Spleen (tissue), 11 donors: ENCODE data around the gene NLGN1. TPM values are rescaled to one million over a fixed set of nuclear protein-coding genes. Genes with fewer than 3 reads are reported as not detected.

Source experiments
- DNase-seq: peaks from one replicate; pipeline ENCODE4 v3.0.0-alpha.2; 2020
- H3K27ac ChIP-seq, 8 donors: fragments of 200-600 bp; sonication (generic) in 7 of 8; 1 replicate in 4 of 8; 2 replicates in 4 of 8; pipeline versions ENCODE4 v1.5.0 to v1.8.0; 2016 to 2021; ENCODE audit warnings: inconsistent platforms in 4 of 8, mild to moderate bottlenecking in 4 of 8, moderate library complexity in 1 of 8
- H3K27me3 ChIP-seq, 7 donors: fragments of 200-600 bp; sonication (generic) in 6 of 7; replicated peaks in 1 of 7; 1 replicate in 4 of 7; 2 replicates in 3 of 7; pipeline versions ENCODE4 v1.5.0 to v1.8.0; 2016 to 2021; ENCODE audit warnings: inconsistent platforms in 3 of 7, mild to moderate bottlenecking in 1 of 7
- H3K36me3 ChIP-seq, 6 donors: fragments of 200-600 bp; sonication (generic) in 5 of 6; 1 replicate in 4 of 6; 2 replicates in 2 of 6; pipeline versions ENCODE4 v1.5.0 to v1.8.0; 2016 to 2021; ENCODE audit warnings: inconsistent platforms in 2 of 6
- H3K4me1 ChIP-seq, 6 donors: fragments of 200-600 bp; sonication (generic) in 5 of 6; 1 replicate in 3 of 6; 2 replicates in 3 of 6; pipeline versions ENCODE4 v1.5.0 to v1.8.0; 2016 to 2021; ENCODE audit warnings: inconsistent platforms in 3 of 6
- H3K4me3 ChIP-seq, 8 donors: fragments of 200-600 bp; sonication (generic) in 7 of 8; 1 replicate in 4 of 8; 2 replicates in 4 of 8; pipeline versions ENCODE4 v1.5.0 to v1.8.0; 2016 to 2021; ENCODE audit warnings: inconsistent platforms in 4 of 8, mild to moderate bottlenecking in 4 of 8, moderate library complexity in 2 of 8
- H3K9me3 ChIP-seq, 8 donors: fragments of 200-600 bp; sonication (generic) in 7 of 8; 1 replicate in 4 of 8; 2 replicates in 4 of 8; pipeline versions ENCODE4 v1.5.0 to v1.8.0; 2016 to 2021; ENCODE audit warnings: inconsistent platforms in 4 of 8
- CTCF ChIP-seq, 11 experiments: fragments of 200-600 bp in 7 of 11; fragments of 450-650 bp in 4 of 11; sonication (generic) in 4 of 11; IDR thresholded peaks in 8 of 11; conservative IDR thresholded peaks in 3 of 11; 1 replicate in 7 of 11; 2 replicates in 4 of 11; pipeline versions ENCODE4 v1.4.0 to v1.8.0; 2016 to 2021; ENCODE audit warnings: antibody characterized with exemption in 11 of 11, inconsistent platforms in 4 of 11, mild to moderate bottlenecking in 1 of 11
- POLR2A ChIP-seq, 3 donors: fragments of 450-650 bp; IDR thresholded peaks; one replicate each; pipeline ENCODE4 v1.5.1; 2017; ENCODE audit warnings: antibody characterized with exemption in 3 of 3, mild to moderate bottlenecking in 1 of 3
- POLR2AphosphoS5 ChIP-seq, 3 donors: sonication (generic); formaldehyde crosslinking; IDR thresholded peaks; one replicate each; pipeline ENCODE4 v1.5.1; 2017; ENCODE audit warnings: antibody characterized with exemption in 3 of 3
- WGBS, 5 donors: extraction: QIAGEN DNeasy Blood & Tissue Kit in 3 of 5; methylation state at CpG; one replicate each; pipeline versions ENCODE4 v1.1.5 to v1.1.7; 2013 to 2018; 5-methylcytosine and 5-hydroxymethylcytosine counted together
- intact Hi-C: fragments of 100-400 bp; cut with DNase I; formaldehyde crosslinking; loops from one replicate; pipeline ENCODE4 v1.15.0; 2023; ENCODE audit warnings: low total_unique reads
- polyA plus RNA-seq, 3 donors: library from polyadenylated mRNA; stranded (reverse); fragments of 200-250 nt; gene quantifications; one replicate each; pipeline ENCODE4 v1.2.1, GENCODE V29; 2013
- total RNA-seq, 7 donors: library from RNA; depleted of rRNA in 3 of 7; stranded (reverse); fragments of >200 nt in 3 of 7; fragmentation: NEBNext Ultra II Directional in 4 of 7; extraction: Animal tissue kit (Norgen Biotek cat#: 25700) in 4 of 7; gene quantifications; one replicate each; pipeline versions ENCODE4 v1.1.0 to v1.2.1, GENCODE V29; 2016 to 2021
- donor health status: healthy with polysubstance abuse.
- donor health status: DM: no; HTN: no; CAD: no; lungs with moderate emphysema.
- donor health status: DM: no; HTN: no; CAD: no.
- donor health status: Bipolar disorder and iron deficiency.
- donor health status: healthy.
- donor health status: DM: no; HTN: no; CAD: no.
- donor health status: DM: yes; HTN: yes; CAD: no.

The NLGN1 gene
- total and polyA plus RNA-seq, 10 donors: 0.03 to 0.13 (median 0.03) TPM; not detected in 7

GRCh38 chr3:174276826-174277225 is 879.3 kb downstream of the NLGN1 start:
- H3K27ac ChIP-seq: no peak overlapping the region
- H3K36me3 ChIP-seq: no peaks in the 10 kb centered on the region
- H3K4me1 ChIP-seq: no peaks in the 10 kb centered on the region
- H3K4me3 ChIP-seq: no peak overlapping the region
- no peak for DNase-seq
- H3K27me3 ChIP-seq: no peaks in the 10 kb centered on the region
- intact Hi-C loops: no loop called here
- 78 to 95% (median 86%) methylated on average over 3 of the region's 3 CpGs for WGBS, 5 donors
- no peaks in the 10 kb centered on the region for H3K9me3 ChIP-seq
- TF ChIP-seq POLR2AphosphoS5 (IDR thresholded peaks at IDR 0.05) (no peak), POLR2A (IDR thresholded peaks at IDR 0.05) (no peak), CTCF (IDR thresholded peaks at IDR 0.05 in 8 of 11, conservative IDR thresholded peaks at IDR 0.05 in 3 of 11) (no peak)

- H3K4me3 ChIP-seq: no peak overlapping the region
- H3K27ac ChIP-seq: no peak overlapping the region
- H3K36me3 ChIP-seq: no peaks in the 10 kb centered on the region
- TF ChIP-seq CTCF (IDR thresholded peaks at IDR 0.05 in 8 of 11, conservative IDR thresholded peaks at IDR 0.05 in 3 of 11) (no peak), POLR2A (IDR thresholded peaks at IDR 0.05) (no peak), POLR2AphosphoS5 (IDR thresholded peaks at IDR 0.05) (no peak)
- intact Hi-C loops: no loop called here
- H3K27me3 ChIP-seq: no peaks in the 10 kb centered on the region
- DNase-seq: no peak
- H3K4me1 ChIP-seq: no peaks in the 10 kb centered on the region
- 0 to 57% (median 43%) methylated on average over 1 of the region's 1 CpG for WGBS, 5 donors
- H3K9me3 ChIP-seq: no peaks in the 10 kb centered on the region
Measured at GRCh38 chr3:174278094-174278493, 880.5 kb downstream of the NLGN1 start.

GRCh38 chr3:174280186-174280585 is 882.6 kb downstream of the NLGN1 start:
- intact Hi-C loops: no loop called here
- 80 to 91% (median 83%) methylated on average over 3 of the region's 3 CpGs for WGBS, 5 donors

GRCh38 chr3:174285242-174285864 is 887.8 kb downstream of the NLGN1 start:
- intact Hi-C loops: no loop called here
- TF ChIP-seq POLR2A (IDR thresholded peaks at IDR 0.05) (no peak), CTCF (IDR thresholded peaks at IDR 0.05 in 8 of 11, conservative IDR thresholded peaks at IDR 0.05 in 3 of 11) (no peak), POLR2AphosphoS5 (IDR thresholded peaks at IDR 0.05) (no peak)
- no peak for DNase-seq
- no peaks in the 10 kb centered on the region for H3K27me3 ChIP-seq
- H3K4me3 ChIP-seq: no peak overlapping the region
- H3K27ac ChIP-seq: no peak overlapping the region
- H3K36me3 ChIP-seq: no peaks in the 10 kb centered on the region
- no peaks in the 10 kb centered on the region for H3K4me1 ChIP-seq
- H3K9me3 ChIP-seq: no peaks in the 10 kb centered on the region
- WGBS, 5 donors: 43 to 70% (median 58%) methylated on average over 3 of the region's 3 CpGs

More at GRCh38 chr3:174280186-174280585, 882.6 kb downstream of the NLGN1 start:
- H3K4me3 ChIP-seq: no peak overlapping the region
- no peak overlapping the region for H3K27ac ChIP-seq
- no peaks in the 10 kb centered on the region for H3K4me1 ChIP-seq
- no peaks in the 10 kb centered on the region for H3K27me3 ChIP-seq
- H3K36me3 ChIP-seq: no peaks in the 10 kb centered on the region
- no peak for DNase-seq
- TF ChIP-seq POLR2AphosphoS5 (IDR thresholded peaks at IDR 0.05) (no peak), CTCF (IDR thresholded peaks at IDR 0.05 in 8 of 11, conservative IDR thresholded peaks at IDR 0.05 in 3 of 11) (no peak), POLR2A (IDR thresholded peaks at IDR 0.05) (no peak)
- no peaks in the 10 kb centered on the region for H3K9me3 ChIP-seq
